ENCODE measurements around the gene SLC2A13.
A peak's percentile ranks its signal among the peaks of the same experiment; 100 is the strongest.
"Not testable (repeated sequence)": the region's sequence is repeated elsewhere in the genome, so short reads cannot be mapped to it uniquely, and the experiment has no call there.

SLC2A13 gene

DNA sequence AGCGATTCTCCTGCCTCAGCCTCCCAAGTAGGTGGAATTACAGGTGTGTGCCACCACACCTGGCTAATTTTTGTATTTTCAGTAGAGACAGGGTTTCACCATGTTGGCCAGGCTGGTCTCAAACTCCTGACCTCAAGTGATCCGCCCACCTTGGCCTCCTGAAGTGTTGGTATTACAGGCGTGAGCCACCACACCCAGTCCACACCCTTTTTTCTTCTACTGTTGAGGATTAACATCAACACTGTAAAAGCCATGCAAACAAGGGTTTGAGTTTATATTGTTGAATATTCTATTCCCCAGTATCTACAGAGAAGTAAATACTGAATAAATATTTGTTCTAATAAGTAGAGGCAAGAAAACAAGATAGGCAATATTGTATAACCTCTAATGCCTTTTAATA is 58.9 kb downstream of the SLC2A13 start:
- not testable (repeated sequence) for H3K4me1 ChIP-seq (ENCODE audit: control insufficient read depth in 1 of 2, insufficient read depth in 2 of 2, low read length in 2 of 2); H3K9ac ChIP-seq (ENCODE audit: low read depth in 1 of 2, low read length in 2 of 2); H3K9me3 ChIP-seq (ENCODE audit: control insufficient read depth in 1 of 2, low read length in 2 of 2); H3K27ac ChIP-seq (ENCODE audit: low read depth, low read length); H3K4me3 ChIP-seq (ENCODE audit: low read depth in 1 of 2, low read length in 2 of 2); H3K27me3 ChIP-seq (ENCODE audit: control insufficient read depth in 1 of 2, insufficient read depth in 2 of 2, low read length in 2 of 2); H3K36me3 ChIP-seq (ENCODE audit: control insufficient read depth in 1 of 2, insufficient read depth in 2 of 2, low read length in 2 of 2)

- Histone ChIP-seq H3K9ac (ENCODE audit: low read depth in 1 of 2, low read length in 2 of 2) (no peak overlapping the region), H3K4me3 (ENCODE audit: low read depth in 1 of 2, low read length in 2 of 2) (no peak overlapping the region), H3K9me3 (ENCODE audit: control insufficient read depth in 1 of 2, low read length in 2 of 2) (no peaks in the 10 kb centered on the region), H3K4me1 (ENCODE audit: control insufficient read depth in 1 of 2, insufficient read depth in 2 of 2, low read length in 2 of 2) (no peaks in the 10 kb centered on the region), H3K27me3 (ENCODE audit: control insufficient read depth in 1 of 2, insufficient read depth in 2 of 2, low read length in 2 of 2) (no peaks in the 10 kb centered on the region), H3K27ac (ENCODE audit: low read depth, low read length) (no peak overlapping the region), H3K36me3 (ENCODE audit: control insufficient read depth in 1 of 2, insufficient read depth in 2 of 2, low read length in 2 of 2) (no peaks in the 10 kb centered on the region)
Measured at GRCh38 chr12:40045656-40046055, 60.2 kb downstream of the SLC2A13 start.

- no peak overlapping the region for H3K27ac ChIP-seq (ENCODE audit: low read depth, low read length)
- no peak overlapping the region for H3K4me3 ChIP-seq (ENCODE audit: low read depth in 1 of 2, low read length in 2 of 2)
- H3K27me3 ChIP-seq (ENCODE audit: control insufficient read depth in 1 of 2, insufficient read depth in 2 of 2, low read length in 2 of 2), result no peaks in the 10 kb centered on the region
- H3K36me3 ChIP-seq (ENCODE audit: control insufficient read depth in 1 of 2, insufficient read depth in 2 of 2, low read length in 2 of 2), result no peaks in the 10 kb centered on the region
- H3K9ac ChIP-seq (ENCODE audit: low read depth in 1 of 2, low read length in 2 of 2), result no peak overlapping the region
- no peaks in the 10 kb centered on the region for H3K9me3 ChIP-seq (ENCODE audit: control insufficient read depth in 1 of 2, low read length in 2 of 2)
- H3K4me1 ChIP-seq (ENCODE audit: control insufficient read depth in 1 of 2, insufficient read depth in 2 of 2, low read length in 2 of 2), result no peaks in the 10 kb centered on the region
Measured at GRCh38 chr12:40044396-40044795, 61.5 kb downstream of the SLC2A13 start.

DNA sequence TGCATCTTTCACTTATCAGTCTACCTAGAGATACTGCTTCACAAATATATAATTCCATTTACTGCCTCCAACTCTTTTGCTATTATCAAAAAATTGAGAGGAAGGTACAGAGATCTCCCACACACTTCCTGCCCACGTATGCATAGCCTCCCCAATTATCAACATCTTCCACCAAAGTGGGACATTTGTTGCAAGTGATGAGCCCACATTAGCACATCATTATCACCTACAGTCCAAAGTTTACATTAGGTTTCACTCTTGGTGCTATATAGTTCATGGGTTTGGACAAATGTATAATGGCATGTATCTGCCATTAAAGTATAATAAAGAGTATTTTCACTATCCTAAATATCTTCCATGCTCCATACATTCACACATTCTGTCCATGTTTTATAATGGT is 66.3 kb downstream of the SLC2A13 start:
- H3K4me3 ChIP-seq (ENCODE audit: low read depth in 1 of 2, low read length in 2 of 2), result no peak overlapping the region
- H3K9me3 ChIP-seq (ENCODE audit: control insufficient read depth in 1 of 2, low read length in 2 of 2), result no peaks in the 10 kb centered on the region
- no peak overlapping the region for H3K27ac ChIP-seq (ENCODE audit: low read depth, low read length)
- H3K36me3 ChIP-seq (ENCODE audit: control insufficient read depth in 1 of 2, insufficient read depth in 2 of 2, low read length in 2 of 2), result no peaks in the 10 kb centered on the region
- H3K4me1 ChIP-seq (ENCODE audit: control insufficient read depth in 1 of 2, insufficient read depth in 2 of 2, low read length in 2 of 2), result no peaks in the 10 kb centered on the region
- H3K27me3 ChIP-seq (ENCODE audit: control insufficient read depth in 1 of 2, insufficient read depth in 2 of 2, low read length in 2 of 2), result no peaks in the 10 kb centered on the region
- H3K9ac ChIP-seq (ENCODE audit: low read depth in 1 of 2, low read length in 2 of 2), result no peak overlapping the region

DNA sequence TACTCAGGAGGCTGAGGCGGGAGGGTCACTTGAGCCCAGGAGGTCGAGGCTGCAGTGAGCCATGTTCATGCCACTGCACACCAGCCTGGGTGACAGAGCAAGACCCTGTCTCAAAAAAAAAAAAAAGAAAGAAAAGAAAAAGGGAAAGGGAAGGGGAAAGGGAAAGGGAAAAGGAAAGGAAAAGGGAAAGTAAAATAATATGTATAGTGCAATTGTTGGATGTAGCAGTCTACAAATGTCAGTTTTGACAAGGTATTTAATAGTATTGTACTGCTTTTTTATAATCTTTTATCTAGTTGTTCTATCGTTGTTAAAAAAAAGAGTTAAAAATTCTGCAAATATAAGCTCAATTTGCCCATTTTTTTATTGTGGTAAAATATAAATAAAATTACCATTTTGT is 67.3 kb downstream of the SLC2A13 start:
- H3K27ac ChIP-seq (ENCODE audit: low read depth, low read length), result no peak overlapping the region
- no peak overlapping the region for H3K4me3 ChIP-seq (ENCODE audit: low read depth in 1 of 2, low read length in 2 of 2)
- no peak overlapping the region for H3K9ac ChIP-seq (ENCODE audit: low read depth in 1 of 2, low read length in 2 of 2)
- H3K36me3 ChIP-seq (ENCODE audit: control insufficient read depth in 1 of 2, insufficient read depth in 2 of 2, low read length in 2 of 2), result no peaks in the 10 kb centered on the region
- no peaks in the 10 kb centered on the region for H3K27me3 ChIP-seq (ENCODE audit: control insufficient read depth in 1 of 2, insufficient read depth in 2 of 2, low read length in 2 of 2)
- H3K4me1 ChIP-seq (ENCODE audit: control insufficient read depth in 1 of 2, insufficient read depth in 2 of 2, low read length in 2 of 2), result peaks cover 0 to 6% of the 10 kb centered on the region in 2 donors
- H3K9me3 ChIP-seq (ENCODE audit: control insufficient read depth in 1 of 2, low read length in 2 of 2), result no peaks in the 10 kb centered on the region

GRCh38 chr12:40034712-40035111 is 71.2 kb downstream of the SLC2A13 start:
- Histone ChIP-seq H3K9me3 (ENCODE audit: control insufficient read depth in 1 of 2, low read length in 2 of 2) (no peaks in the 10 kb centered on the region), H3K9ac (ENCODE audit: low read depth in 1 of 2, low read length in 2 of 2) (no peak overlapping the region), H3K4me1 (ENCODE audit: control insufficient read depth in 1 of 2, insufficient read depth in 2 of 2, low read length in 2 of 2) (peaks cover 12 to 21% of the 10 kb centered on the region in 2 donors)

DNA sequence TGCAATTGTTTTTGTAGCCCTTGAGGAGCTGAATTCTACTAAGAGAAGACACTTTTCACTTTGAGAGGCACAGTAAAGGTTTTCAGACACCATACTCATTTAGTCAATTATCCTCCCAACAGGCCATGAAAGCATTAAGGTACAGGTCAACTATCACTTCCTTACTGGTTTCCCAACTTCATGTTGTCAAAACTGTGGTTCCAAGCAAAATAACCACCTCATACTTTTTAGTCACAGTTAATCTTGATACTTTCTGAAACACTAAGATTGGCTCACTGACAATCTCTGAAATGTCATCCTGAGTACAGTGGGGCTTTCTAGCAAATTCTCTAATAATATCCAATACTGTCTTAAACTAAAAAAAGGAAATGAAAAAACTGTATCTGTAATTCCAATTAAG is 71.7 kb downstream of the SLC2A13 start:
- Histone ChIP-seq H3K9me3 (ENCODE audit: control insufficient read depth in 1 of 2, low read length in 2 of 2) (no peaks in the 10 kb centered on the region), H3K27ac (ENCODE audit: low read depth, low read length) (no peak overlapping the region), H3K4me1 (ENCODE audit: control insufficient read depth in 1 of 2, insufficient read depth in 2 of 2, low read length in 2 of 2) (peaks cover 12 to 21% of the 10 kb centered on the region in 2 donors), H3K4me3 (ENCODE audit: low read depth in 1 of 2, low read length in 2 of 2) (no peak overlapping the region), H3K27me3 (ENCODE audit: control insufficient read depth in 1 of 2, insufficient read depth in 2 of 2, low read length in 2 of 2) (no peaks in the 10 kb centered on the region), H3K9ac (ENCODE audit: low read depth in 1 of 2, low read length in 2 of 2) (no peak overlapping the region), H3K36me3 (ENCODE audit: control insufficient read depth in 1 of 2, insufficient read depth in 2 of 2, low read length in 2 of 2) (no peaks in the 10 kb centered on the region)

More at GRCh38 chr12:40034712-40035111, 71.2 kb downstream of the SLC2A13 start:
- H3K27me3 ChIP-seq (ENCODE audit: control insufficient read depth in 1 of 2, insufficient read depth in 2 of 2, low read length in 2 of 2), result no peaks in the 10 kb centered on the region
- no peak overlapping the region for H3K27ac ChIP-seq (ENCODE audit: low read depth, low read length)
- no peak overlapping the region for H3K4me3 ChIP-seq (ENCODE audit: low read depth in 1 of 2, low read length in 2 of 2)
- H3K36me3 ChIP-seq (ENCODE audit: control insufficient read depth in 1 of 2, insufficient read depth in 2 of 2, low read length in 2 of 2), result no peaks in the 10 kb centered on the region

DNA sequence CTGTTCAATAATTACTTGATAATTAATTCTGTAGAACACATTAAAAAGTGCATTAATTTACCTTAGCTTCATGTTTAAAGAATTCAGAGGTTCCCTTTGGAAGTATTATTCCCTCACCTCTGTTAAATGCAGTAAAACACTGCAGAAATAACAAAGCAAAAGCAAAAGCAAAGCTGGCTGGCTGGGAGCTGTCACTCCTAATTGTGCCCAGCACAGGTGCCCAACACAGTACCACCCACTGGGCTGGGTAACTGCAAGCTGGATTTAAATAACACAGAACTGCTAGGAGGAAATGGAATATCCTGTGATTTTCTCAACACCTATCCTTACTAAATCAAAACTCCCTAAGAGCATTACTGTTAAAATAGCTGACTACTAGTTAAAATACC is 72.6 kb downstream of the SLC2A13 start:
- H3K4me3 ChIP-seq (ENCODE audit: low read depth in 1 of 2, low read length in 2 of 2), result peak overlapping the region; percentile 33 to 46
- no peaks in the 10 kb centered on the region for H3K27me3 ChIP-seq (ENCODE audit: control insufficient read depth in 1 of 2, insufficient read depth in 2 of 2, low read length in 2 of 2)
- H3K9ac ChIP-seq (ENCODE audit: low read depth in 1 of 2, low read length in 2 of 2), result no peak overlapping the region
- H3K36me3 ChIP-seq (ENCODE audit: control insufficient read depth in 1 of 2, insufficient read depth in 2 of 2, low read length in 2 of 2), result no peaks in the 10 kb centered on the region
- H3K9me3 ChIP-seq (ENCODE audit: control insufficient read depth in 1 of 2, low read length in 2 of 2), result no peaks in the 10 kb centered on the region
- H3K27ac ChIP-seq (ENCODE audit: low read depth, low read length), result no peak overlapping the region
- peaks cover 12 to 21% of the 10 kb centered on the region in 2 donors for H3K4me1 ChIP-seq (ENCODE audit: control insufficient read depth in 1 of 2, insufficient read depth in 2 of 2, low read length in 2 of 2)

GRCh38 chr12:40032433-40033241 is 73.2 kb downstream of the SLC2A13 start:
- H3K27me3 ChIP-seq (ENCODE audit: control insufficient read depth in 1 of 2, insufficient read depth in 2 of 2, low read length in 2 of 2), result no peaks in the 10 kb centered on the region
- H3K4me1 ChIP-seq (ENCODE audit: control insufficient read depth in 1 of 2, insufficient read depth in 2 of 2, low read length in 2 of 2), result peaks cover 12 to 21% of the 10 kb centered on the region in 2 donors
- H3K27ac ChIP-seq (ENCODE audit: low read depth, low read length), result no peak overlapping the region
- H3K9me3 ChIP-seq (ENCODE audit: control insufficient read depth in 1 of 2, low read length in 2 of 2), result no peaks in the 10 kb centered on the region
- peak overlapping the region in 1 of 2 donors; percentile 2 for H3K9ac ChIP-seq (ENCODE audit: low read depth in 1 of 2, low read length in 2 of 2)
- H3K4me3 ChIP-seq (ENCODE audit: low read depth in 1 of 2, low read length in 2 of 2), result peak overlapping the region; percentile 33 to 46
- no peaks in the 10 kb centered on the region for H3K36me3 ChIP-seq (ENCODE audit: control insufficient read depth in 1 of 2, insufficient read depth in 2 of 2, low read length in 2 of 2)

- H3K27ac ChIP-seq (ENCODE audit: low read depth, low read length), result no peak overlapping the region
- H3K9ac ChIP-seq (ENCODE audit: low read depth in 1 of 2, low read length in 2 of 2), result no peak overlapping the region
- no peaks in the 10 kb centered on the region for H3K27me3 ChIP-seq (ENCODE audit: control insufficient read depth in 1 of 2, insufficient read depth in 2 of 2, low read length in 2 of 2)
- H3K4me1 ChIP-seq (ENCODE audit: control insufficient read depth in 1 of 2, insufficient read depth in 2 of 2, low read length in 2 of 2), result peaks cover 12 to 21% of the 10 kb centered on the region in 2 donors
- no peaks in the 10 kb centered on the region for H3K36me3 ChIP-seq (ENCODE audit: control insufficient read depth in 1 of 2, insufficient read depth in 2 of 2, low read length in 2 of 2)
- no peaks in the 10 kb centered on the region for H3K9me3 ChIP-seq (ENCODE audit: control insufficient read depth in 1 of 2, low read length in 2 of 2)
- peak overlapping the region; percentile 33 to 46 for H3K4me3 ChIP-seq (ENCODE audit: low read depth in 1 of 2, low read length in 2 of 2)
Measured at GRCh38 chr12:40031965-40032364, 73.9 kb downstream of the SLC2A13 start.

All from duodenal mucosa (tissue), 2 donors.